ENCODE results near the gene NR1I3.

DNA sequence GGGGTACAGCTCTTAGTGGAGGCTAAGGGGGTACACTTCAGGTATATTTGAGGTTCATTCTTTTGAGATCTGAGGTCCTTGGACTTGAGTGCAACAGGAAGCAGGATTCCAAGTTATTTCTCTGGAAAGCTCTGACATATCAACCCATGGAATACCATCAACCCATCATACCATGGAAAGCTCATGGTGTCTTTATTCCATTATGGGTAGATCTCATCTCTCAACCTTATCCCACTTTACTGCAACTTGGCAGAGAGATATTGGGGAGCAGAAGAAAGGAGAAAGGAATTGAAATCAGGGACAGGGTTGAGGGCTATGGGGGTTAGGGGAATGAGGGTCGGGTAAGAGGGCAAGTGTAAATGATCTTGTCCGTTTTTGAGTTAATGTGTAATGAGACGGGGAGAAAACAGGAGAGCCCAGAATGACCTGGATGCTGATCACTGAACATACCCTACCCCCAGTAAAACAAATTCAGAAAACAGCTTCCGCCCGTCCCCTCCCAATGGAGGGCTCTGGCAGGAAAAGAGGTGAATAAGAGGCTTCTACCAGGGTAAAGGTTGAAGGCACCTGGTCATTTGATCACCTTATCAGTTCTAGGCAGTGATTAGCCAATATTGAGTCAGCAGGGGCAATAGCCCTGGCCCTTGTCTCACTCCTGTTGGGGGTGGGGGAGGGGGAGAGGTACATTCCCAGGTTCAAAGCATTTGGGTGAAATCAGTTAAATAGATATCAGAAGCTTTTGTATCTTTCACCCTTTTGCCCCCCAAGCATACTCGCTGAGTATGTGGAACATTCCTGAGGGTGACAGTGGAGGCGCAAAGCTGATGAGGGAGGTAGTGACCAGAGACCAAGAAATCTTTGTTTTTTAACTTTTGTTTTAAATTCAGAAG lies 14.0 kb downstream of the NR1I3 start:
- TF ChIP-seq CTCF (conservative IDR thresholded peaks at IDR 0.05; ENCODE audit: low read length): no peak
- no peak for TF ChIP-seq EZH2phosphoT487 (IDR thresholded peaks at IDR 0.05; ENCODE audit: borderline replicate concordance, low read depth, low read length)
